Left renal cortex interstitium (tissue), 4 donors: ENCODE results near the gene EFCAB12. TPM values are rescaled to one million over a fixed set of nuclear protein-coding genes. Genes with fewer than 3 reads are reported as not detected.
A peak's percentile ranks its signal among the peaks of the same experiment; 100 is the strongest.
"Not testable (repeated sequence)": the region's sequence is repeated elsewhere in the genome, so short reads cannot be mapped to it uniquely, and the experiment has no call there.

Source experiments
- DNase-seq, 4 donors: peaks; one replicate each; pipeline ENCODE4 v3.0.0-alpha.2; 2013; ENCODE audit warnings: low read depth in 4 of 4, low spot score in 2 of 4, missing footprints in 1 of 4
- polyA plus RNA-seq, 4 donors: library from polyadenylated mRNA; unstranded; fragments of 120-200 nt; gene quantifications; one replicate each; pipeline ENCODE4 v1.2.1, GENCODE V29; 2013; ENCODE audit not compliant: insufficient read length in 4 of 4

The EFCAB12 gene
- polyA plus RNA-seq, 4 donors: 3.0 to 6.0 (median 4.2) TPM

DNA sequence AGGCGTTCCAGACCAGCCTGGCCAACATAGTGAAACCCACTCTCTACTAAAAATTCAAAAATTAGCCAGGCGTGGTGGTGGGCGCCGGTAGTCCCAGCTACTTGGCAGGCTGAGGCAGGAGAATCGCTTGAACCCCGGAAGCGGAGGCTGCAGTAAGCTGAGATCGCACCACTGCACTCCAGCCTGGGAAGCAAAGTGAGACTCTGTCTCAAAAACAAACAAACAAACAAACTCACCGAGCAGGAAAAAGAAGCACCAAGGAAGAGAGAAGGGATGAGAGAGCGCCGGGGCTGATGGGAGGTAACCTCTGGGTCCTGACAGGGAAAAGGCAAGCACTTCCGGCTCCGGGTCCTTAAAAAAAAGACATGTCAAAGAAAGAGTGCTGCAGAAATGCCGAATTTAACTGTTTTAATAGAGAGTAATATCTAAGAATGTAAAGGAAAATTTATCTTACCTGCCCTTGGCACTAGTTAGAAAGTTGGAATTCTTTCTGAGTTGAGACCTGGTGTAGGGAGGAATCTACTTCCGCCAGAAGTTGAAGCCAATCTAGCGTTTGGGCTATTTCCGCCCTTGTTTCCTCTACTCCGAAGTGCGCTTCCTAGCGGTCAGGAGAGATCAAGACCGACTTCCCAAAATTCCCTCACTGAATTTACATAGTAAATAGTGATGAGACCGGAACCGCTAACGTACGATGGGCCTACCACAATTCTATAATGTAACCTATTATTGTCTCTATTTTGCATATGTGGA lies 29.1 kb downstream of the EFCAB12 start:
- DNase-seq: peak; percentile 93 to 97 (median 96)

GRCh38 chr3:129398803-129399144 lies 29.7 kb downstream of the EFCAB12 start:
- no peak for DNase-seq

DNA sequence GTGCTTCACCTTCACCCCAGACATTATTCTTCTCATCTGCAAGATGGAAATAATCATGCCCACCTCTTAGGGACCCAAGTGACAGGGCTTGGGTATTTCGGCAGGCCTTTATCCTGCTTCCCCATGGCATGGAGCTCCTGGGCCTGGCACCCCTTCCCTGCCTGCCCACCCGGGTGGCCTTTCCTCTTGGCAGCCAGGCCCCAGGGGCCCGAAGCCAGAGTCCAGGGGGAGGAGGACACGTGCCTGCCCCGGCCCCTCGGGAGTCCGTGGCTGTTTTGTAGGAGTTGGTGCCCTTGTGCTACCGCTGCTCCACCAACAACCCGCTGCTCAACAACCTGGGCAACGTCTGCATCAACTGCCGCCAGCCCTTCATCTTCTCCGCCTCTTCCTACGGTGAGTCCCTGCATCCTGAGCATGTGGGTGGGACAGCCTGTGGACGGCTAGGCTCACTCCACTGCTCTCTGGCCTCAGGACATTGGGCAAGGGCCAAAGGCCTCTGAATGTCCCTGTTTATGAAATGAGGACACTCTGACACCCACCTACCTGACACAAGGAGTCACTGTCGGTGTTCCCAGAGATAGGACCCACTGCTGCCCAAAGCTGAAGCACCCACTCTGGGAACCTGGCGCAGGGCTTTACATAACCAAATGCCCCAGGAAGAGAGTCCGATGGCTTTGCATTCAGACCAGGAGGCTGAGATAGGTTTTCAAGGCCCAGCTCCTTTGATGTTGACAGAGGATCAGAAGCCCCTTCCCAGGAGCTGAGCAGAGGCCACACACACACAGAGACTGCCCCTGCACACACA lies 34.5 kb downstream of the EFCAB12 start:
- DNase-seq: not testable (repeated sequence)

- DNase-seq: no peak
Measured at GRCh38 chr3:129393271-129393670, 35.2 kb downstream of the EFCAB12 start.

GRCh38 chr3:129392106-129392887 lies 36.1 kb downstream of the EFCAB12 start:
- not testable (repeated sequence) for DNase-seq

GRCh38 chr3:129391583-129391982 lies 36.9 kb downstream of the EFCAB12 start:
- not testable (repeated sequence) for DNase-seq

DNA sequence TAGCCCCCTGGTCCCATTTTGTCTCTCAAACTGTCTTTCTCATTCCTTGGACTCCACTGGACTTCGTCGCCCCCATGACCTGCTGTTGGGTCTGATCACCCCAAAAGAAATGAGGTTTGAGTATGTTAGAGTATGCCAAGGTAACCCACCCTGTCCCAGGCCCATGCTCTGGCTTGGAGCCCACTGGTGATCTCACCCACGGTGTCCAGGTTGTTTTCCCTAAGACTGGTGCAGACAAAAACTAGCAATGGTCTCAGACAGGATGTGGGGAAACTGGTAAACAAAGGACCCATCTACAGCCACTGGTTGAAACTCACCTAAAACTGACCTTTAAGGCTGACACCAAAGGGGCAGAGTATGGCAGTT lies 38.9 kb downstream of the EFCAB12 start:
- no peak for DNase-seq

GRCh38 chr3:129388791-129389571 lies 39.5 kb downstream of the EFCAB12 start:
- DNase-seq: not testable (repeated sequence)

GRCh38 chr3:129387487-129387886 lies 40.9 kb downstream of the EFCAB12 start:
- DNase-seq: no peak

- no peak for DNase-seq
Measured at GRCh38 chr3:129386984-129387383, 41.5 kb downstream of the EFCAB12 start.

DNA sequence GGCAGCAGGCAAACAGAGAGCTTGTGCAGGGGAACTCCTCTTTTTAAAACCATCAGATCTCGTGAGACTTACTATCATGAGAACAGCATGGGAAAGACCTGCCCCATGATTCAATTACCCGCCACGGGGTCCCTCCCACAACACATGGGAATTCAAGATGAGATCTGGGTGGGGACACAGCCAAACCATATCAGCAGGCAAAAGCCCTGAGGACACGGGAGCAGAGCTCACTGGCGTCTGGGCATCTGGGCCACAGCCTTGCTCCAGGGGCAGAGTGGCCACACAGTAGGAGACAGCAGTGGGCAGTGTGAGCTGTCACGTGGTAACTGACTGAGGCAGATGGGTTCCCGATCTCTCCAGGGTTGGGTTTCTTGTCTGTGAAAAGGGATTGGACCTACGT lies 42.9 kb downstream of the EFCAB12 start:
- DNase-seq: not testable (repeated sequence)

GRCh38 chr3:129384594-129385323 lies 43.7 kb downstream of the EFCAB12 start:
- no peak for DNase-seq

GRCh38 chr3:129384103-129384502 lies 44.3 kb downstream of the EFCAB12 start:
- DNase-seq: not testable (repeated sequence)

- peak in 1 of 4 donors; percentile 40 for DNase-seq
Measured at GRCh38 chr3:129383292-129383860, 45.1 kb downstream of the EFCAB12 start.

DNA sequence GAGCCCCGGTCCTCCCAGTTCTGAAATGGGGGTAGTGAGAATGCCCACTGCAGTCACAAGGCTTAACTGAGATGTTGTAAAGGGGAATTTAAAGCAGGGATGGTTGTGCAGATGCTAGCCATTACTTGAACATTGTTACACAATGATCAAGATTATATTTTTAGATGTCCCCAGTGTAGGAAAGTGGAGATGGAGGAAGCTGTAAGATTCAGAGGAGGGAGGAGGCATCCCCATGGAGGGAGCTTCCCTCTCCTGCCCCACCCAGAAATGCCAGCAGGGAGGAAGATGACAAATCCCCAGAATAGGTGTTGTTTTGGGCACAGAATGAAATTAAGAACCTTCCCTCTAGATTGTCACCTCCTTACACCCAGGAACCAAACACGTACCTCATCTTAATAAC lies 46.1 kb downstream of the EFCAB12 start:
- no peak for DNase-seq

- no peak for DNase-seq
Measured at GRCh38 chr3:129379582-129380358, 48.7 kb downstream of the EFCAB12 start.

- DNase-seq: no peak
Measured at GRCh38 chr3:129378949-129379348, 49.5 kb downstream of the EFCAB12 start.

DNA sequence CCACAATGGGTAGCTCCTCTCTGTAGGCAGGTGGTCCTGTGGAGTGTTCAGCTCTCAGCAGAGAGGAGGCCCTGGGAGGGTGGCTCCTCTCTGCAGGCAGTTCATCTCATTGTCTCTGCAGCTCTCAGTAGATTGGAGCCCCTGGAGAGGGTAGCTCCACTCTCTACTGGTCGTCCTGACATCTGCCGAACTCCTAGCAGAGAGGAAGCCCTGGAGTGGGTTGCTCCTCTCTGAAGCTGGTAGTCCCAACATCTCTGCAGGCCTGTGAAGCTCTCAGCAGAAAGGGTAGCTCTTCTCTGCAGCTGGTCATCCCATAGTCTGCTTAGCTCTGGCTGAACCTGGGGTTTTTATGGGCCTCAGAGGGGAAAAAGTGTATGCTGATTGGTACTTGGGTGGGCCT lies 50.8 kb downstream of the EFCAB12 start:
- no peak for DNase-seq

DNA sequence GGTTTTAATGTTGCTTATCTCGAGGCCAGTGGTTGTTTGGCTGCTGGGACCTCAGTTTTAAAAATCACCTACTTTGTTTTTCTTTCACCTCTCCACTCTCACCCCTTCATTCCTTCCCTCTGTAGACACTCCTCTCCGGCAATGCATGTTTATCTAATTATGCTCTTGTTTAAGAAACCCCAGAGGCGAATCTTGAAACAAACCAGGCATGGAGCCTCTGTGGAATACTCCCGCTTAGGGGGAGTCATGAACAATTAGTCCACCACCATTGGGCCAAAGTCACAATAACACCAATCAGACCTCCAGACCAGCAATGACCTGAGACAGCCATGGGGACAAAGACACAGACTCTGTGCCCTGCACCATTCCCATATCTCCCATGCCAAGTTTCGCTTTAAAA lies 53.3 kb downstream of the EFCAB12 start:
- DNase-seq: no peak
